GM23338 (cell line): ENCODE measurements around the gene STK32C.

Source experiments
- CREB1 ChIP-seq: fragments of 250-450 bp; sonication (Bioruptor Pico); IDR thresholded peaks from 2 replicates; pipeline ENCODE4 v1.5.0; 2020; ENCODE audit warnings: low read depth, mild to moderate bottlenecking, moderate library complexity
- EZH2 ChIP-seq: fragments of 200-600 bp; sonication (generic); IDR thresholded peaks from one replicate; pipeline ENCODE4 v1.8.0; 2017; ENCODE audit warnings: antibody characterized with exemption, mild to moderate bottlenecking, low read depth; ENCODE audit not compliant: unreplicated experiment
- POLR2AphosphoS5 ChIP-seq: IDR thresholded peaks from 2 replicates; pipeline ENCODE4 v1.6.1; 2016; ENCODE audit warnings: antibody characterized with exemption, low read depth
- TF ChIP-seq, protein P1 (sequence below), 2 experiments: fragments of 200-600 bp in 1 of 2; sonication (generic) in 1 of 2; conservative IDR thresholded peaks; 2 replicates each; pipeline versions ENCODE4 v1.5.1 to v1.6.1; 2016 to 2017; ENCODE audit warnings: antibody characterized with exemption in 2 of 2, low read depth in 2 of 2, mild to moderate bottlenecking in 2 of 2, moderate library complexity in 1 of 2

DNA sequence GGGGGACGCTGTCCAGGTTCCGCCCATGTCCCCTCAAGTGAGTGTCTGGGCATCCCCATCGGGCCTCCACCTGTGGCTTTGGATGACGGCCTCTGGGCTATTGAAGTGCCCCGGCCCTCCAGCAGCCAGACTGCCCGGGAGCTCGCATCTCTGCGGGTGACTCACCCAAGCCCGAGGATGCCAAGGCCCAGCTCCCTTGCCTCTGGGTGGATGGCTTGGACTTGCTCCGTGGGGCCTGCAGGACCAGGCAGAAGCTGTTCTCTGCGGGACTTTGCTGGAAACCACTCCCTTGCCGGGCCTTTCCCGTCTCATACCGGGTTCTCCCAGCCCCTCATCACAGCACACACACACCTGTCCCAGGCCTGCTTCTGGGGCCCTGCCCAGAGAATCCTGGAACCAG, 98.6 kb downstream of the STK32C start:
- TF ChIP-seq, protein P1, sequence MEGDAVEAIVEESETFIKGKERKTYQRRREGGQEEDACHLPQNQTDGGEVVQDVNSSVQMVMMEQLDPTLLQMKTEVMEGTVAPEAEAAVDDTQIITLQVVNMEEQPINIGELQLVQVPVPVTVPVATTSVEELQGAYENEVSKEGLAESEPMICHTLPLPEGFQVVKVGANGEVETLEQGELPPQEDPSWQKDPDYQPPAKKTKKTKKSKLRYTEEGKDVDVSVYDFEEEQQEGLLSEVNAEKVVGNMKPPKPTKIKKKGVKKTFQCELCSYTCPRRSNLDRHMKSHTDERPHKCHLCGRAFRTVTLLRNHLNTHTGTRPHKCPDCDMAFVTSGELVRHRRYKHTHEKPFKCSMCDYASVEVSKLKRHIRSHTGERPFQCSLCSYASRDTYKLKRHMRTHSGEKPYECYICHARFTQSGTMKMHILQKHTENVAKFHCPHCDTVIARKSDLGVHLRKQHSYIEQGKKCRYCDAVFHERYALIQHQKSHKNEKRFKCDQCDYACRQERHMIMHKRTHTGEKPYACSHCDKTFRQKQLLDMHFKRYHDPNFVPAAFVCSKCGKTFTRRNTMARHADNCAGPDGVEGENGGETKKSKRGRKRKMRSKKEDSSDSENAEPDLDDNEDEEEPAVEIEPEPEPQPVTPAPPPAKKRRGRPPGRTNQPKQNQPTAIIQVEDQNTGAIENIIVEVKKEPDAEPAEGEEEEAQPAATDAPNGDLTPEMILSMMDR (conservative IDR thresholded peaks at IDR 0.05; ENCODE audit: low read depth in 2 of 2) = no peak
- TF ChIP-seq CREB1 (CRISPR knock-in tag) (no peak), EZH2 (no peak), POLR2AphosphoS5 (no peak)
